Keratinocyte (primary cell): ENCODE data around the gene NANOG. TPM values are rescaled to one million over a fixed set of nuclear protein-coding genes. Genes with fewer than 3 reads are reported as not detected.
A peak's percentile ranks its signal among the peaks of the same experiment; 100 is the strongest.
"Not testable (repeated sequence)": the region's sequence is repeated elsewhere in the genome, so short reads cannot be mapped to it uniquely, and the experiment has no call there.

Experiments
- DNase-seq: peaks from one replicate; pipeline ENCODE4 v3.0.0-alpha.2; 2011; ENCODE audit warnings: low read depth, missing footprints, low spot score
- FAIRE-seq: peaks from 2 replicates; lab custom pipeline; 2011; peaks lifted over from hg19 to GRCh38; lab: Jason Lieb, UNC
- H2AFZ ChIP-seq: 2 replicates; pipeline ENCODE4 v1.6.0; 2012; ENCODE audit warnings: low read length, control low read depth, inconsistent platforms; ENCODE audit not compliant: control insufficient read depth
- H3K27ac ChIP-seq: 2 replicates; pipeline ENCODE4 v1.5.1; 2011; ENCODE audit warnings: low read length; ENCODE audit not compliant: control insufficient read depth, insufficient read depth
- H3K27me3 ChIP-seq: 3 replicates; pipeline ENCODE4 v1.6.0; 2011; ENCODE audit warnings: low read length; ENCODE audit not compliant: control insufficient read depth, insufficient read depth; ENCODE audit errors: extremely low read depth
- H3K36me3 ChIP-seq, 2 experiments: 2 replicates in 1 of 2; 3 replicates in 1 of 2; pipeline ENCODE4 v1.5.1; 2011; ENCODE audit warnings: low read length in 2 of 2, mild to moderate bottlenecking in 1 of 2; ENCODE audit not compliant: control insufficient read depth in 2 of 2, insufficient read depth in 2 of 2; ENCODE audit errors: extremely low read depth in 1 of 2
- H3K4me1 ChIP-seq: 3 replicates; pipeline ENCODE4 v1.5.1; 2011; ENCODE audit warnings: low read length; ENCODE audit not compliant: control insufficient read depth, insufficient read depth; ENCODE audit errors: extremely low read depth
- H3K4me2 ChIP-seq: 3 replicates; pipeline ENCODE4 v1.6.0; 2011; ENCODE audit warnings: low read depth, low read length; ENCODE audit not compliant: control insufficient read depth, insufficient read depth; ENCODE audit errors: extremely low read depth
- H3K4me3 ChIP-seq, 3 experiments: fragments of 200-600 bp in 1 of 3; sonication (generic) in 1 of 3; 2 replicates in 2 of 3; 3 replicates in 1 of 3; pipeline ENCODE4 v1.5.1; 2011 to 2016; ENCODE audit warnings: low read length in 3 of 3, mild to moderate bottlenecking in 3 of 3, control low read depth in 2 of 3, inconsistent platforms in 1 of 3, low read depth in 1 of 3, mixed read lengths in 1 of 3, mixed run types in 1 of 3, moderate library complexity in 1 of 3; ENCODE audit not compliant: control insufficient read depth in 2 of 3, insufficient read depth in 2 of 3; ENCODE audit errors: extremely low read depth in 1 of 3
- H3K79me2 ChIP-seq: 2 replicates; pipeline ENCODE4 v1.6.0; 2012; ENCODE audit warnings: low read length; ENCODE audit not compliant: control insufficient read depth, insufficient read depth
- H3K9ac ChIP-seq: 3 replicates; pipeline ENCODE4 v1.6.0; 2011; ENCODE audit warnings: low read length; ENCODE audit not compliant: control insufficient read depth, insufficient read depth; ENCODE audit errors: extremely low read depth
- H3K9me1 ChIP-seq: 3 replicates; pipeline ENCODE4 v1.6.0; 2011; ENCODE audit warnings: low read length; ENCODE audit not compliant: control insufficient read depth, insufficient read depth; ENCODE audit errors: extremely low read depth
- H3K9me3 ChIP-seq: 2 replicates; pipeline ENCODE4 v1.5.1; 2012; ENCODE audit warnings: low read depth, low read length; ENCODE audit not compliant: control insufficient read depth
- H4K20me1 ChIP-seq: 3 replicates; pipeline ENCODE4 v1.6.0; 2011; ENCODE audit warnings: low read length; ENCODE audit not compliant: control insufficient read depth, insufficient read depth; ENCODE audit errors: extremely low read depth
- dilution Hi-C: fragments of 300-500 bp; cut with MboI; formaldehyde crosslinking; loops from one replicate; pipeline ENCODE4 v1.7.0; 2020; ENCODE audit warnings: low sequenced_read_pairs; ENCODE audit not compliant: extremely low pct_ligation_motif_present
- polyA plus RNA-seq, 5 experiments: library from polyadenylated mRNA; depleted of rRNA in 3 of 5; stranded (reverse) in 3 of 5; stranded (forward) in 1 of 5; unstranded in 1 of 5; fragments of >200 nt; gene quantifications; 1 replicate in 1 of 5; 2 replicates in 3 of 5; 3 replicates in 1 of 5; pipeline versions ENCODE4 v1.2.1 to v1.2.3, GENCODE V29; 2011 to 2012; ENCODE audit warnings: missing spikeins in 2 of 5, low read depth in 1 of 5, low replicate concordance in 1 of 5

The NANOG gene
- polyA plus RNA-seq, 1 donor (not counting 4 experiments of a cell fraction or from before 2014, with no cell fraction given) = 0.01 TPM

GRCh38 chr12:7839226-7839625, 50.0 kb downstream of the NANOG start:
- H3K9me1 ChIP-seq, H2AFZ ChIP-seq, H3K9ac ChIP-seq, H3K4me2 ChIP-seq, H3K36me3 ChIP-seq, H3K4me1 ChIP-seq, DNase-seq, H3K9me3 ChIP-seq, H3K4me3 ChIP-seq, H4K20me1 ChIP-seq, dilution Hi-C loops, H3K27ac ChIP-seq, H3K27me3 ChIP-seq, H3K79me2 ChIP-seq: not testable (repeated sequence)
- FAIRE-seq = peak; percentile 69

- H3K9me1 ChIP-seq, H2AFZ ChIP-seq, H3K9ac ChIP-seq, H4K20me1 ChIP-seq, H3K4me2 ChIP-seq, H3K4me3 ChIP-seq, H3K36me3 ChIP-seq, FAIRE-seq, H3K79me2 ChIP-seq, H3K4me1 ChIP-seq, H3K9me3 ChIP-seq, dilution Hi-C loops, H3K27me3 ChIP-seq, H3K27ac ChIP-seq, DNase-seq: not testable (repeated sequence)
These were observed 50.6 kb downstream of the NANOG start for GRCh38 chr12:7839848-7840247.

GRCh38 chr12:7842444-7842843, 53.2 kb downstream of the NANOG start:
- dilution Hi-C loops, DNase-seq, H4K20me1 ChIP-seq, H3K4me3 ChIP-seq, H3K9me1 ChIP-seq, H3K4me2 ChIP-seq, H3K27me3 ChIP-seq, H3K27ac ChIP-seq, H3K36me3 ChIP-seq, FAIRE-seq, H3K79me2 ChIP-seq, H2AFZ ChIP-seq, H3K9me3 ChIP-seq, H3K9ac ChIP-seq, H3K4me1 ChIP-seq: not testable (repeated sequence)

- H3K4me1 ChIP-seq, H3K36me3 ChIP-seq, H3K27me3 ChIP-seq, H3K9me3 ChIP-seq, H2AFZ ChIP-seq, H3K4me3 ChIP-seq, H3K27ac ChIP-seq, H3K79me2 ChIP-seq, FAIRE-seq, H3K9ac ChIP-seq, dilution Hi-C loops, H3K9me1 ChIP-seq, H3K4me2 ChIP-seq, DNase-seq, H4K20me1 ChIP-seq: not testable (repeated sequence)
These were observed 53.9 kb downstream of the NANOG start for GRCh38 chr12:7843149-7843548.

GRCh38 chr12:7843583-7843982, 54.4 kb downstream of the NANOG start:
- H4K20me1 ChIP-seq, DNase-seq, H3K4me2 ChIP-seq, H3K79me2 ChIP-seq, dilution Hi-C loops, H3K9ac ChIP-seq, H2AFZ ChIP-seq, H3K27me3 ChIP-seq, H3K9me3 ChIP-seq, H3K9me1 ChIP-seq, H3K36me3 ChIP-seq, FAIRE-seq, H3K4me3 ChIP-seq, H3K27ac ChIP-seq, H3K4me1 ChIP-seq: not testable (repeated sequence)
